SU-DHL-6 (cell line): ENCODE measurements around the gene MTREX.

Experiments
- CTCF ChIP-seq: fragments of 200-600 bp; sonication (generic); IDR thresholded peaks from one replicate; pipeline ENCODE4 v1.5.1; 2017; ENCODE audit warnings: antibody characterized with exemption, mild to moderate bottlenecking, low read length, moderate library complexity; ENCODE audit not compliant: insufficient read depth, poor library complexity, severe bottlenecking
- EZH2phosphoT487 ChIP-seq: fragments of 200-600 bp; sonication (generic), shearing (Covaris generic); conservative IDR thresholded peaks from 2 replicates; pipeline ENCODE4 v1.6.1; 2018; ENCODE audit warnings: mild to moderate bottlenecking, antibody characterized with exemption, low read length, moderate library complexity, mixed read lengths

GRCh38 chr5:55467862-55468551 lies 160.2 kb downstream of the MTREX start:
- TF ChIP-seq CTCF (no peak), EZH2phosphoT487 (no peak)
